Panc1 (cell line): ENCODE results near the gene KLHDC7A.

ENCODE experiments used
- POLR2AphosphoS5 ChIP-seq: IDR thresholded peaks from 2 replicates; pipeline ENCODE4 v1.6.1; 2012; ENCODE audit warnings: mild to moderate bottlenecking, low read depth, low read length, moderate library complexity
- SIN3A ChIP-seq: IDR thresholded peaks from 2 replicates; pipeline ENCODE4 v1.6.1; 2012; ENCODE audit warnings: low read depth, mild to moderate bottlenecking, low read length, moderate library complexity, borderline replicate concordance; ENCODE audit not compliant: insufficient read depth
- TCF7L2 ChIP-seq: IDR thresholded peaks from 2 replicates; pipeline ENCODE4 v1.6.1; 2011; ENCODE audit warnings: mild to moderate bottlenecking, low read depth, low read length, inconsistent platforms
- TF ChIP-seq, protein P1 (sequence below): fragments of 450-650 bp; IDR thresholded peaks from 2 replicates; pipeline ENCODE4 v1.5.1; 2017; ENCODE audit warnings: mild to moderate bottlenecking
- TF ChIP-seq, protein P2 (sequence below), 2 experiments: IDR thresholded peaks; 2 replicates each; pipeline ENCODE4 v1.6.1; 2011 to 2012; ENCODE audit warnings: low read depth in 2 of 2, control low read depth in 1 of 2, low read length in 1 of 2, mild to moderate bottlenecking in 1 of 2, moderate library complexity in 1 of 2; ENCODE audit not compliant: insufficient read depth in 1 of 2

DNA sequence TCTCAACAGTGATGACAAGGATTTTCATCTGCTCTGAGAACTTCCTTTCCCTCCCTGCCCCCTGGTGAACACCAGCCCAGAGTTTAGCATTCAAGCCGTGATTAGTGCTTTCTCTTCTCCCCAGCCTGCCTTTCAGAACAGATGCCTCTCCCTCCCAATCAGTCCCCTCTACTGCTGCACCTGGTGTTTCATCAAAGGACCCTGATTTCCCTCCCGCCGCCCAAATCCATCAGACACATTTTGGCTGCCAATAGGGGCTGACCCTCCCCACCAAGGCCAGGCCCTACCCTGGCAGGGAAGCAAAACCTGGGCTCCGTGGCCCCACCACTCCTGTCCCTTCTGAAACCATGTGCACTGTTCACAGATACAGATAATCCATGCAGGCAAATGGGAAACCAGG, 34.0 kb upstream of the KLHDC7A start:
- TF ChIP-seq, protein P1, sequence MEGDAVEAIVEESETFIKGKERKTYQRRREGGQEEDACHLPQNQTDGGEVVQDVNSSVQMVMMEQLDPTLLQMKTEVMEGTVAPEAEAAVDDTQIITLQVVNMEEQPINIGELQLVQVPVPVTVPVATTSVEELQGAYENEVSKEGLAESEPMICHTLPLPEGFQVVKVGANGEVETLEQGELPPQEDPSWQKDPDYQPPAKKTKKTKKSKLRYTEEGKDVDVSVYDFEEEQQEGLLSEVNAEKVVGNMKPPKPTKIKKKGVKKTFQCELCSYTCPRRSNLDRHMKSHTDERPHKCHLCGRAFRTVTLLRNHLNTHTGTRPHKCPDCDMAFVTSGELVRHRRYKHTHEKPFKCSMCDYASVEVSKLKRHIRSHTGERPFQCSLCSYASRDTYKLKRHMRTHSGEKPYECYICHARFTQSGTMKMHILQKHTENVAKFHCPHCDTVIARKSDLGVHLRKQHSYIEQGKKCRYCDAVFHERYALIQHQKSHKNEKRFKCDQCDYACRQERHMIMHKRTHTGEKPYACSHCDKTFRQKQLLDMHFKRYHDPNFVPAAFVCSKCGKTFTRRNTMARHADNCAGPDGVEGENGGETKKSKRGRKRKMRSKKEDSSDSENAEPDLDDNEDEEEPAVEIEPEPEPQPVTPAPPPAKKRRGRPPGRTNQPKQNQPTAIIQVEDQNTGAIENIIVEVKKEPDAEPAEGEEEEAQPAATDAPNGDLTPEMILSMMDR, result no peak
- no peak for TF ChIP-seq POLR2AphosphoS5
- no peak for TF ChIP-seq TCF7L2
- TF ChIP-seq, protein P2, sequence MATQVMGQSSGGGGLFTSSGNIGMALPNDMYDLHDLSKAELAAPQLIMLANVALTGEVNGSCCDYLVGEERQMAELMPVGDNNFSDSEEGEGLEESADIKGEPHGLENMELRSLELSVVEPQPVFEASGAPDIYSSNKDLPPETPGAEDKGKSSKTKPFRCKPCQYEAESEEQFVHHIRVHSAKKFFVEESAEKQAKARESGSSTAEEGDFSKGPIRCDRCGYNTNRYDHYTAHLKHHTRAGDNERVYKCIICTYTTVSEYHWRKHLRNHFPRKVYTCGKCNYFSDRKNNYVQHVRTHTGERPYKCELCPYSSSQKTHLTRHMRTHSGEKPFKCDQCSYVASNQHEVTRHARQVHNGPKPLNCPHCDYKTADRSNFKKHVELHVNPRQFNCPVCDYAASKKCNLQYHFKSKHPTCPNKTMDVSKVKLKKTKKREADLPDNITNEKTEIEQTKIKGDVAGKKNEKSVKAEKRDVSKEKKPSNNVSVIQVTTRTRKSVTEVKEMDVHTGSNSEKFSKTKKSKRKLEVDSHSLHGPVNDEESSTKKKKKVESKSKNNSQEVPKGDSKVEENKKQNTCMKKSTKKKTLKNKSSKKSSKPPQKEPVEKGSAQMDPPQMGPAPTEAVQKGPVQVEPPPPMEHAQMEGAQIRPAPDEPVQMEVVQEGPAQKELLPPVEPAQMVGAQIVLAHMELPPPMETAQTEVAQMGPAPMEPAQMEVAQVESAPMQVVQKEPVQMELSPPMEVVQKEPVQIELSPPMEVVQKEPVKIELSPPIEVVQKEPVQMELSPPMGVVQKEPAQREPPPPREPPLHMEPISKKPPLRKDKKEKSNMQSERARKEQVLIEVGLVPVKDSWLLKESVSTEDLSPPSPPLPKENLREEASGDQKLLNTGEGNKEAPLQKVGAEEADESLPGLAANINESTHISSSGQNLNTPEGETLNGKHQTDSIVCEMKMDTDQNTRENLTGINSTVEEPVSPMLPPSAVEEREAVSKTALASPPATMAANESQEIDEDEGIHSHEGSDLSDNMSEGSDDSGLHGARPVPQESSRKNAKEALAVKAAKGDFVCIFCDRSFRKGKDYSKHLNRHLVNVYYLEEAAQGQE (IDR thresholded peaks at IDR 0.05; ENCODE audit: insufficient read depth in 1 of 2, low read depth in 2 of 2, low read length in 1 of 2), result no peak
- TF ChIP-seq SIN3A, result no peak
